ENCODE measurements around the gene ADAP2.
"Not testable (repeated sequence)": the region's sequence is repeated elsewhere in the genome, so short reads cannot be mapped to it uniquely, and the experiment has no call there.

The ADAP2 gene

GRCh38 chr17:30921544-30922196 lies at the start of gene ADAP2:
TSS of gene ADAP2 (plus strand) at chr17:30921945. CDS start at chr17:30922015, 70 bp downstream.
- DNase-seq = peak in 1 of 2 experiments; percentile 28

GRCh38 chr17:30886187-30886586 lies 35.6 kb upstream of the ADAP2 start:
- no peak for DNase-seq

- DNase-seq = no peak
These were observed 27.5 kb upstream of the ADAP2 start for GRCh38 chr17:30894236-30894635.

- no peak for DNase-seq
These were observed 24.4 kb upstream of the ADAP2 start for GRCh38 chr17:30897311-30897710.

GRCh38 chr17:30905742-30906100 lies 16.0 kb upstream of the ADAP2 start:
- no peak for DNase-seq

- peak; percentile 90 to 96 for DNase-seq
These were observed 15.4 kb upstream of the ADAP2 start, which contains the start of gene TEFM for GRCh38 chr17:30906101-30906911. TSS of gene TEFM (minus strand) at chr17:30906238. CDS start at chr17:30906198, 40 bp downstream.

GRCh38 chr17:30908717-30909420 lies 12.9 kb upstream of the ADAP2 start:
- no peak for DNase-seq

GRCh38 chr17:30910151-30910550 lies 11.6 kb upstream of the ADAP2 start:
- DNase-seq = not testable (repeated sequence)

GRCh38 chr17:30913955-30914354 lies 7.8 kb upstream of the ADAP2 start:
- no peak for DNase-seq

GRCh38 chr17:30915833-30916611 lies 5.7 kb upstream of the ADAP2 start:
- DNase-seq = no peak

GRCh38 chr17:30917050-30917449 lies 4.7 kb upstream of the ADAP2 start:
- DNase-seq = no peak

GRCh38 chr17:30920282-30920681 lies 1.5 kb upstream of the ADAP2 start:
- no peak for DNase-seq

- DNase-seq = no peak
These were observed 832 bp upstream of the ADAP2 start for GRCh38 chr17:30920683-30921543.

- DNase-seq = peak in 1 of 2 experiments; percentile 43
These were observed 688 bp downstream of the ADAP2 start for GRCh38 chr17:30922235-30923030.

- DNase-seq = no peak
These were observed 2.6 kb downstream of the ADAP2 start for GRCh38 chr17:30924341-30924740.

GRCh38 chr17:30926516-30926915 lies 4.8 kb downstream of the ADAP2 start:
- no peak for DNase-seq

GRCh38 chr17:30927756-30928155 lies 6.0 kb downstream of the ADAP2 start:
- DNase-seq = no peak

- no peak for DNase-seq
These were observed 6.8 kb downstream of the ADAP2 start for GRCh38 chr17:30928584-30928983.

GRCh38 chr17:30929081-30929633 lies 7.4 kb downstream of the ADAP2 start:
- DNase-seq = no peak

GRCh38 chr17:30929861-30930260 lies 8.1 kb downstream of the ADAP2 start:
- not testable (repeated sequence) for DNase-seq

- no peak for DNase-seq
These were observed 8.8 kb downstream of the ADAP2 start for GRCh38 chr17:30930495-30930894.
